Measurements from ENCODE around the gene G6PC2.
A peak's percentile ranks its signal among the peaks of the same experiment; 100 is the strongest.
"Not testable (repeated sequence)": the region's sequence is repeated elsewhere in the genome, so short reads cannot be mapped to it uniquely, and the experiment has no call there.

The G6PC2 gene

DNA sequence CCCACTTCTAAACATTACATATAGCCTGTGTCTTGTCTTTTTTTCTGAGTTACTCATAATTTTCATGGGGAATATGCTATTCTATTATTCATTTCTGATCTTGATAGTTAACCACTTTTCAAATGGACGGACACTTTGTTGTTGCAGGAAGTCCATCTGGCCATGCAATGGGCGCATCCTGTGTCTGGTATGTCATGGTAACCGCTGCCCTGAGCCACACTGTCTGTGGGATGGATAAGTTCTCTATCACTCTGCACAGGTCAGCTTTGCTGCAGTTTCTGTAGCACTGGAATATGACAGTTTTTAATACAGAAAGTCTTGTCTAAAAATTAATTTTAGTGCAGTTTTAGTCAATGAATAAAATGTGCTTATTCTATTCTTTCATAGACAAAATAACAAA lies 3.3 kb downstream of the G6PC2 start:
- DNase-seq = no peak

DNA sequence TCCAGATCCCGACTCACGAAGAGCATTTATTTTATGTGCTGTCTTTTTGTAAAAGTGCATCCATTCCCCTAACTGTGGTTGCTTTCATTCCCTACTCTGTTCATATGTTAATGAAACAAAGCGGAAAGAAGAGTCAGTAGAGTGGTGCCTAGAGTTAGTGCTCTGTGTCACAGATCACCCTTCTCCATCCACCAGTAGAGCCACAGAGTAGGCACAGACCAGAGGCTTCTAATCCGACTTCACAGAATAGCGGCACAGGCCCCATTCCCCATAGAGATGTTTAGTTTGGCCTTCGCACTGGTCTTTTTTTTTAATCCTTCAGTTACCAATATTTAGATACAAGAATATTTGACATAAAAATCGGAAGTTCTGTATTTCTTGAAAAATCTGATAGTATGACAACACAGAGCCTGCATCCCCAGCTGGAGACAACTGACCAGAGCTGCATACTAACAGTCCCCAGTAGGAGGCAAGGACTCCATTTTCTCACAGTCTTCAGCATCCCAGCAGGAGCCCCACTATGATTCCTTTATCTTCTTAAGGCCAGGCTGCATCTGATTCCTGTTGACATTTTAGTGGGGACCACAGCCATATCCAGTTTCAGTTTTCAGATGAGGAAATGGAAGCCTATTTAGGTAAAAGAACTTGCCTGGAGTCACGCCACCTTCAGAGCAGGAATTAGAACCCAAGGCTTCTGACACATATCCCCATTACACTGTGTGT lies 7.0 kb downstream of the G6PC2 start:
- DNase-seq = no peak

DNA sequence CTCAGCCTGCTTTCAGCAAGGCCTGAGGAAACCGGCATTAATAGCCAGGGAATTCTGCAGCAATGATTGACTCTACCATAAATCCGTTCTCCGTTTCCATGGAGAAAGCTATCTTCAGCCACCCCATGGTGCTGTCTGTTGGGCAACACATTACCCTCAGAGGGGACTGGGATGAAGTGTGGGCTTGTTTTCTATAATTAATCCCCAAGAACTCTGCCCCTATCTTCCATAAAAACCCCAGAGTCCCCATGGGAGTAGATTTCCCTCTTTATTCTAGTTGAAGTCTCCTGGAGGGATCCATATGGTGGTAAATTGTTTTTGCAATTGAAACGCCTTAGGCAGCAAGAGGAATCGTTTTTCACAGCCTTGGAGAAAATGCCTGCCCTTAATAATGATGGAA lies 9.2 kb downstream of the G6PC2 start:
- DNase-seq = no peak

DNA sequence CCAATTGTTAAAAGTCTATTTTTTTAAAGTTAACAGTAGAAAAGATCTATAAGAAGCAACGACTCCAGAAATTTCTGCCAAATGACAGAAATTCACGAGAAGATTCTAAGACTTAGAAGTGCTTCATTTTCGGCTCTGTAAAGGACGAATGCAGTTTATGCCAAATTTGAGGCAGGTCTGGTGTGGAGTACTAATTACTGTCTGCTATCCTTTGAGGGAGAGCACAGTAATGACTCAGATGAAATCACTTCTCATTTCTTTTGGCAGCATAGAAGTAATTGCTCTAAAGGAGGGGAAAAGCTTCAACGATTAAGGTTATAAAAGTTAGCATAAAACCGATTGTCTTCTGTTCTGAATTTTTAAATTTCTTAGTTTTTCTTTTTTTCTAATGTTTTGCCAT lies 11.4 kb downstream of the G6PC2 start:
- DNase-seq = no peak

DNA sequence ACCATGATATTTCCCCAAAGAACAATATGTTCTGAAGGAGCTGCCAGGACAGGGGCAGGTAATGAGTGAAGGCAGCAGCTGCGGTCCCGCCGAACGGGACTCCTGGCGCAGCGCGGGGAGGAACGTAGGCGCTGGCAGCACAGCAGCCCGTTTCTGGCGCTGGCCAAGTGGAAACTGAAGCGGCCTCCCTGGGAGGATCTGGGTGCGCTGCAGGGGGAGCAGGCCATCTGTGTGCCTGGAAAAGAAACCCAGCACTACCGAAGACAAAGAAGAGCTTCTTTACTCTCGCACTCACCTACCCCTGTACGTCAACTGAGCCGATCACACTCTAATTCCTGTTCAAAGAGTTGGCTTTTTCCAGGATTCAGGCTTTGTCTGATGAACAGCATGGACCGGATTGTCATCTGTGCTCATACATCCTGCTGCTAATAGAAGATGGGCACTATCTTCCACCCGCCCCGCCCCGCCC lies 11.8 kb downstream of the G6PC2 start:
- peak in 36 of 56 donors; percentile 2 to 56 (median 20) for DNase-seq

DNA sequence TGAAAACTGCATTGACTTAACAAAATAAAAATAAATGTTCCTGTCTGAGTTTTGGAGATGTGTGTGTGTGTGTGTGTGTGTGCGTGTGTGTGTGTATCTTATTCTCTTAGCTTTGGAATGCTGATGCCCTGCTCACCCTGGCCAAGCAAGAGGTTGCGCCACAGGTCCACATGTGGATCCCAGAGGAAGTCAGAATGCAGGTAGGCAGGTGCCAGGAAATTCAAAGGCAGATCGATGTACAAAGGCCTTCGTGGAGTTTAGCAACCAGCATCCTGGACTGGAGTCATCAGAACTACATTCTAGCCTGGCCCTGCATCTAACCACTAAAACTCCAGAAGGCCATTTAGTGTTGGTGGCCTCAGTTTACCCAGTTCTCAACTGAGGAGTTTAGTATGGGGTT lies 12.4 kb downstream of the G6PC2 start:
- DNase-seq = peak in 1 of 56 donors; percentile 1

DNA sequence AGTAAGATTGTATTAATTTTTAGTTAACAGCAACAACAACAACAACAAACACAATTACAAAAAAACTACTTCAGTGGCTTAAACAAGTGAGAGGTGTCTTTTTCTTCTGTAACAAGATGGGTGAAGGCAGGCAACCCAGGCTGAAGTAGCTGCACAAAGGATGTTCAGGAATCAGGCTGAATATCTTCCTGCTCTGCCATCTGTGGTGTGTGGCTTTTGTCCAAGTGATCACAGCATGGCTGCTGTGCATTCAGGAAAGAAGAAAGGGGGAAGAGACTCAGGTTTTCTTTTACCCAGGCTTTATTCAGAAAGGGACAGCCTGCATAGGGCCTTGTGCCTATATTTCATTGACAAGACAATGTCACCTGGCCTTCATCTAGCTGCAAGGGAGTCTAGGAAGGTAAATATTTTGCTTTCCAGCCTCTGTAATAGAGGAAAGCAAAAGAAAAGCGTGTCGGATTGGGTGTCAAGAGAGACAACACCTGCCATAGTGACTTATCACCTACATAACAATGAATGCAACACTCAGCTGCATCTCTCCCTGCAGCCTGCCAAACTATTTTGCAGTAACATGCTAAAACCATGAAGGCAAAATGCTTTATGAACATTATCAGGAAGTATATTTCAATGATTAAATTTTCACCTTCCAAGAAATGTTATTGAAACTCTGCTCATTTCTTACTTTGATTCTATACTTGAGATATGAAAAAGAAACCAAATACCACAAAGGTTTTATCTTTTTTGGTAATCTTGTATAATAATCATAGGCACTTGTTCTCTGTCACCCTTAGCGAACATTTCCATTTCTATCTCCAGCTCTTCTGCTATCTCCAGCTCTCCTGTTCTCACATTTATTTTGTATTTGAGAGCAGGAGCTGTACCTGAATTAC lies 14.6 kb downstream of the G6PC2 start:
- no peak for DNase-seq

DNA sequence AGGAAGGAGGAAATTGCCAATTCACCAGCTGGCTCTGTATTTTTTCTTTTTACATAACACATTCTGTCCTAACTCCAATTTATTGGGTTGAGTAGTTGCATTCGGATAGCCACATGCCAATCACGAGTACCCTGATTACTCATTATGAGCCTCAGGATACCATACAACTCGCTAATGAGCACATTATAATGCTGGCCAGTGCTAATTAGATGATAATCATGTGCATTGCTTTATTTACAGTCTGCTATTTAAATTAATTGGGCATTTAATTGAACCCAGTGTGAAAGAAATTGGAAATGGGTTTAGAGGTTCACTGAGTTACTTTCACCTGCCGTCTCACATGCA lies 15.2 kb downstream of the G6PC2 start:
- DNase-seq = no peak

DNA sequence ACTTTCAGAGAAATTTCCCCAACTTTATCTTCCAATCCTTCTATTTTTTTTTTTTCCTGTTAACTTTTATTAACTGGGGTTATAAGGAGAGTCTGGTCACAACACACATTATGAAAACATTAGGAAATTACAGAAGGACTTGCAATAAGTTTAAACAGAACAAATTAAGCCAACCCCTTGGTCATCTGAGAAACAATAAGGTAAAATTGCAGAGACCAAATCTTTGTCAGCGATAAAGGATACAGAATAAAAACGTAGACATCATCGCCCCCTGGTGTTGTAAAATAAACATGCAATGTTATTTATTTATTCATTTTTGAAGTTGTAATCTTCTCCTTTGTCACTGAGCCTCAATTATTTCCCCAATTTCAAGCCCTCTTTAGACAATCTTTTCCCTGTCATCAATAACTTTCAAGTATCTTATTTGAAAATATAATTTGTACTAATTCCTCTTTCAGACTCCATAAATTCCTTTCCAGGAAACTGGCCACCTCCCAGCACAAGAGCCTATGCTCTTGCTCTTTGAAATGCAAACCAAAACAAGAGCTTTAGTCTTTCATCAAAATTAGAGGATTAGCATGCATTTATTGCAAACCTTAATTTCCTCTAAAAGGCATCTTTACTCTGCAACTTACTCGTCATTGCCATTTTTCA lies 19.5 kb downstream of the G6PC2 start:
- DNase-seq = no peak

DNA sequence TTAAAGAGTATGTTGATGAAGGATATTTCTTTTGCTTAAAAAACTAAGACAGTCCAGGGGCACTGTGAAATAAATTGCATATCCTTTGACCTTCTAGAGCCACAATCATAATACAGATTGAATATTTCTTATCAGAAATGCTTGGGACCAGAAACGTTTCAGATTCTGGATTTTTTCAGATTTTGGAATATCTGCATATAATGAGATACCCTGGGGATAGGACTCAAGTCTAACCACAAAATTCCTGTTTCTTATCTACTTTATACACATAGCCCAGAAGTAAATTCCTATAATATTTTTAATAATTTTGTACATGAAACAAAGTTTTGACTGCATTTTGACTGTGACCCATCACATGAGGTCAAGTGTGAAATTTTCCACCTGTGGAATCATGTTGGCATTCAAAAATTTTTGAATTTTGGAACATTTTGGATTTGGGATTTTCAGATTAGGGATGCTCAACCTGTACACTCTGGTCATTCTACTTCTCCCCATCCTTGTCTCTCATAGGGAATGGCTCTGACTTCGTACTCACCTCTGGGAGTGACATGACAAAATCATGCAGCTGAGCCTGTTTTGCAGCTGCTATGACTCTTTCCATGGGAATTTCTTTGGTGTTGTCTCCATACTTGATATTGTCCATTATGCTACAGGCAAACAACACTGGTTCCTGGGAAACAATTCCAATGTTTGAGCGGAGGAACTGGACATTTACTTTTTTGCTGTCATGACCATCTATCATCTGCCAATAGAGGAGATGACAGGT lies 25.7 kb downstream of the G6PC2 start:
- DNase-seq = no peak

DNA sequence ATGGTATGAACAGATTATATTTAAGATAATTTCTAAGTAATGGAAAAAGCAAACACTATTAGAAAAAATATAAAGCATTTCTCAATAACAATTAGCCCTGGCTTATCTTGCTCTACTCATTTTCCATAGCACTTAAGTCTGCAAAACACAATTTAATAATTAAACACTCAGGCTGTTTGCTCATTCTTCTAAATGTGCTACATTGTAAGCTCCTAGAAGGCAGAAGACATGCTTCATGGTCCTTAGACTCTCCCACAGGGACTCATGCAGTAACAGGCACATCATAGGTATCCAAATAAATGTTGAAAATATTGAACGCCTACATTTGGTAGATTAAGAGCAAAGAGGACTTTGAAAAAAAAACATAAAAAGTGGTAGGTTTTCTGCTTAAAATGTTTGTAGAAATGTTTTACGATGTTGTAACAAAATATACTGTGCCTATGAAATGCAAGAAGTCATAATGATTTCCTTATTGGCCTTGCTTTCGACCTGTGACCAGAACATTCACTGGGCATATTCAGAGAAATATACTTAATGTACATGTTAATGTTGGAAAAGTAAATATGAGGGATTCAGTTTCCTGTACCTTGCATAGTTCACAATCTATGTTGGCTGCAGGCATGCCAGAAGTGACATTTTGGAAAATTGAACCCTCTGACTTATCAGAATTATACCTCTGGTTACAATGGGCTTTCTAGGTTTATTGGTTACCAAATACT lies 27.2 kb downstream of the G6PC2 start:
- no peak for DNase-seq

DNA sequence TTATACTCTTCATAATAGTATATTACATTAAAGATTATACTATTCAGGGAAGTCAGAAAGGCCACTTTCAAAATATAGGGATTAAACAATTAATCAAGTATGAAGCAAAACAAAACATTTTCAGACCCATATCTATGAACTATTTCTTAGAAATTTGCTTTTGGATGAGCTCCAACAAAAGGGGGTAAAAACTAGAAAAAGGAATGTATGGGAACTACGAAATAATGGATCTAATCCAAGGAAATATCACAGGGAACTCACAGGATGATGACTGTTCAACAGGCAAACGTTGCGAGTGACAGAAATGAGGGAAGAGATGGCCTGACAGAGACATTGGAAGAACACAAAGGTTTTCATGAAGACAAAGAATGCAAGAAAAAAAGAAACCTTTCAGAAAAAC lies 27.9 kb downstream of the G6PC2 start:
- DNase-seq = no peak

DNA sequence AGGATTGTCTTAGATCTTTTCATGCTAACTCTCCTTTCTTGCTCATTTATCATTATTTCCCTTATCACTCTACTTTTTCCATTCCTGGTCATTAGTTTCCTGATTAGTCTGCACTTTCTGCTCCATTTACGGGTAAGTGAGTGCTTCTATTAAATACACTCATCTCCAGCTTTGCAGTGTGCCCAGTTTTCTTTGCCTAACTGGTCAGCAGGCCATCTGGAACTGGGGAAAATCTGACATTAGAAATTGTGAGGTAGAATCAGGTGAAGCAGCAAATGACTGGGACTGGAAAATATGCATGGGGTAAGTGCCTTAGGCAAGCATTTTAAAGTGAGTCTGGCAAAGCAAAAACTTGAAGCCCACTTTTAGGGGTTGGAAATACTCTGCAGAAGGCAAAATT lies 29.2 kb downstream of the G6PC2 start:
- DNase-seq = no peak

DNA sequence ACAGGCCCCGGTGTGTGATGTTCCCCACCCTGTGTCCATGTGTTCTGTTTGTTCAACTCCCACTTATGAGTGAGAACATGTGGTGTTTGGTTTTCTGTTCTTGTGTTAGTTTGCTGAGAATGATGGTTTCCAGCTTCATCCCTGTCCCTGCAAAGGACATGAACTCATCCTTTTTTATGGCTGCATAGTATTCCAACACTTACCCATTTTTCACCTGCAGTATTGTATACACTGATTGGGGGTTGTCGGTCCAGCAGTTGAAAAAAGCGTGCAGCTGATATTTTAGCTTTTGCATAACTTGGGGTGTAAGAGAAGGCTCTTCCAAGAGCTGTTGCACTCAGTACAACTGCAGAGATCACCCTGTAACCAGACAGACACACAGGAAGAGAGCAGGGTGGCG lies 31.1 kb downstream of the G6PC2 start:
- not testable (repeated sequence) for DNase-seq

DNA sequence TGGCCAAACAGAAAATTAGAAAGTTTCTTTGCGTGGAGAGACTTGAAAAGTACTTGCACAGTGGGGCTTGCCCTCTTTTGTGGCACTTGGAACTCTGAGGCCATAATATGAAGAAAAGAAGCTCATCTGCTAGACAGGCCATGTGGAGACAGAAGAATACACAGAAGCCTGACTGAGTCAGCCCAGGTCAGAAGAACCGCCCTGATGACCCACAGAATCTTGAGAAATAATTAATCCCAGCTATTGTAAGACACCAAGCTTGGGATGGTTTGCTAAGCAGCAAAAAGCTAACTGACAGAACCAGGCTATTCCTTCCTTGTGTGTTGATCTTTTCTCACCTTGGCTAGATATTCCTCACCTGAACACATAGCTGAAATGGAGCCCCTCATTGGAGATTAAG lies 33.7 kb downstream of the G6PC2 start:
- no peak for DNase-seq

DNA sequence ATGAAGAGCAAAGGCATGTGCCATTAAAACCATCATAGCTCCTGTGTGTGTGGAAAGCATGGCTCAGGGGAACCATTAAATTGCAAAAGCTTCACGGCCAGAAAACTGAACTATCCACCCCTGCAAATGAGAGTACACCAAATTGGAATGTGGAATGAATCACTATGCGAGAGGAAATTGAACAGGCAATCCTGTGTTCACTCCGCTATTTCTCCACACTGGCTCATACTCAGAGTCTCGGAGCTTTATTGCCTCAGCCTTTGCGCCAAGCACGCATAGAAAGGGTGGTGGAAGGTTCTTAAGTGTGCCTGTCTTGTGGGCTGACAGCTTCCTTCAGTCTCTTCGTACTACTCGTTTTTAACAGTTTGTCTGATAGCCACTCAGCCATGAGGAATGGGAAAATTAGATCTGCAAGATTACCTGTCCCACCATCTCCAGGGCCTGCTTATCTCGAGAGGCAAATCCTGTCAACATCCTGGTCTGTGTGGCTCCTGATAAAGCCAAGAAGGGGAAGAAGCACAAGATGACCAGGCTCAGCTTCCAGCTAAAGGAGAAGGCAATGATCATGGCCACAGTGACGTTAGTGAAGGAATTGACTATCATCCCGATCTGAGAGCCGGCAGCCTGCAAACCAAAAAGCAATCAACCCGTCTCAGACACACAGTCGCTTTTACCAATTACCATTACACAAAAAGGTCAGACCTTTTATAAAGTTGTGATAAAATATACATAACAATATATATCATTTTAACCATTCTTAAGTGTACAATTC lies 34.9 kb downstream of the G6PC2 start:
- no peak for DNase-seq

DNA sequence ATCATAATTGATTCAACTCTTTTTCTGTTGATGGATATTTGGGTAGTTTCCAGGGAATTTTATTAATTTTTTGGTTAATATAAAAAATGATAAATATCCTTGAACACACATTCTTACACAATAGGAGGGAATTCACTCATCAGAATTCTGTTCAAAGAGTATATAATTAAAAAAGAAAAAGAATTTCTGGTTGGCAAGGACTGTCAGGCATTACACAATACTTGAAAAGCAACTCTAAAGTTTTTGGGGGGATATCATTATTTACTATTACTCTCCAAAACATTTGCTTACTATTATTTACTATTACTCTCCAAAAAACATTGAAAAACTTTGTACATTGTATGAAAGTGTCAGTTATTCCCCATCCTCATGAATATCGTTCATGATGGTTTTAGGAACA lies 38.0 kb downstream of the G6PC2 start:
- DNase-seq = no peak

DNA sequence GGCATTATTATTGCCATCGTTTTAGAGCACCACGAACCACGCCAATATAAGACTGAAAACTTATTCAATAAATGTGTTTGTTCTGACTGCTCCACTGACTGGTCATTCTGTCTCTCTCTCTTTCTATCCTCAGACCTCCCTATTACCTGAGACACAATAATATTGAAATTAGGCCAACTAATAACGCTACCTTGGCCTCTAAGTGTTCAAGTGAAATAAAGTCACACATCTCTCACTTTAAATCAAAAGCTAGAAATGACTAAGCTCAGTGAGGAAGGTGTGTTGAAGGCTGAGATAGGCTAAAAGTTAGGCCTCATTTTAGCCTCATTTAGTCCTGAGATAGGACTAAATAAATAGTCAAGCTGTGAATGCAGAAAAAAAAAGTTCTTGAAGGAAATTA lies 38.8 kb downstream of the G6PC2 start:
- no peak for DNase-seq

DNA sequence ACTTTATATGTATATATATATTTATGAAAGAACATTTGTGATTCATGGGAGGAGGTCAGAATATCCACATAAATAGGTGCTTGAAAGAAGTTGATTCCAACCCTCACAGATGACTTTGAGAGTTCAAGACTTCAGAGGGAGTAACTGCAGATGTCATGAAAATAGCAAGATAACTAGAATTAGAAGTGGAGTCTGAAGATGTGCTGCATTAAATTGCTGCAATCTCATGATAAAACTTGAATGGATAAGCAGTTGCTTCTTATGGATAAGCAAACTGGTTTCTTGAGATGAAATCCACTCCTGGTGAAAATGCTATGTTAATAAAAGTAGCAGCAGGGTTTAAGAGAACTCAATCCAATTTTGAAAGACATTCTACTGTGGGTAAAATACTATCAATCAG lies 40.2 kb downstream of the G6PC2 start:
- DNase-seq = no peak

DNA sequence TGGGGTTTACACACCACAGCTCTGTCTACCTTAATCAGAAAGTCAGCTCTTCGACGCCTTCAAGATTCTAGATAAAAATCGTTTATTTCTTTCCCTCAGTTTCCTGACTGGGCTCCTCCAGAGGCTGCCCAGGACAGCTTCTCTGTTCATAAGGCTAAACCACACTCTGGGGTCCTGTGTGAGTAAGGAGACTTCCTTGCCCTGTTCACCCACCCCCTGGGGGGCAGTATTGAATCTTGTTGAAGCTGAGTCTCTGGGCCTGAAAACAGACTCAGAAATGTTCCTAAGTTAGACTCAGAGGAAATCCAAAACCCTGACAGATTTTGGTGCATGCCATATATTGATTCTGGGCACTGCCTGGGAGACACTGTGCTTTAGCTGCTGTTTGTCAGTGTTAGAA lies 43.0 kb downstream of the G6PC2 start:
- DNase-seq = no peak

Measured in amygdala (tissue), 56 donors.